Measurements from ENCODE around the gene PCDH12.

Gene PCDH12

GRCh38 chr5:141958113-141958512, at the start of gene PCDH12:
Gene PCDH12 (minus strand): TSS chr5:141958202. CDS start chr5:141957851, 351 bp downstream.
- no peak within 1 kb of the TSS for H3K4me3 ChIP-seq (ENCODE audit: low read length)
- no peaks in the 10 kb centered on the region for H3K9me3 ChIP-seq (ENCODE audit: insufficient read depth, low read depth, low read length)
- no peak within 1 kb of the TSS for H3K9ac ChIP-seq (ENCODE audit: low read depth, low read length)
- H3K36me3 ChIP-seq (ENCODE audit: insufficient read depth, low read depth, low read length): no peaks in the 10 kb centered on the region
- peaks cover 4% of the 10 kb centered on the region; the same call in 1 of the 2 replicates for H3K4me1 ChIP-seq (ENCODE audit: insufficient read depth, low read length)
- no peaks in the 10 kb centered on the region; the same call in 1 of the 2 replicates for H3K27me3 ChIP-seq (ENCODE audit: insufficient read depth, low read length)
- no peak within 1 kb of the TSS for H3K27ac ChIP-seq (ENCODE audit: low read length)

- no peaks in the 10 kb centered on the region for H3K4me1 ChIP-seq (ENCODE audit: insufficient read depth, low read length)
- H3K27me3 ChIP-seq (ENCODE audit: insufficient read depth, low read length): no peaks in the 10 kb centered on the region
- no peak overlapping the region for H3K4me3 ChIP-seq (ENCODE audit: low read length)
- H3K9ac ChIP-seq (ENCODE audit: low read depth, low read length): no peak overlapping the region
- no peaks in the 10 kb centered on the region for H3K9me3 ChIP-seq (ENCODE audit: insufficient read depth, low read depth, low read length)
- H3K27ac ChIP-seq (ENCODE audit: low read length): no peak overlapping the region
- H3K36me3 ChIP-seq (ENCODE audit: insufficient read depth, low read depth, low read length): peaks cover 85% of the 10 kb centered on the region
These were observed 49.2 kb upstream of the PCDH12 start for GRCh38 chr5:142007237-142007544.

- Histone ChIP-seq H3K4me3 (ENCODE audit: low read length) (no peak overlapping the region), H3K9me3 (ENCODE audit: insufficient read depth, low read depth, low read length) (no peaks in the 10 kb centered on the region), H3K9ac (ENCODE audit: low read depth, low read length) (no peak overlapping the region), H3K4me1 (ENCODE audit: insufficient read depth, low read length) (no peaks in the 10 kb centered on the region), H3K36me3 (ENCODE audit: insufficient read depth, low read depth, low read length) (peaks cover 89% of the 10 kb centered on the region), H3K27ac (ENCODE audit: low read length) (no peak overlapping the region), H3K27me3 (ENCODE audit: insufficient read depth, low read length) (no peaks in the 10 kb centered on the region)
These were observed 48.6 kb upstream of the PCDH12 start for GRCh38 chr5:142006363-142007236.

DNA sequence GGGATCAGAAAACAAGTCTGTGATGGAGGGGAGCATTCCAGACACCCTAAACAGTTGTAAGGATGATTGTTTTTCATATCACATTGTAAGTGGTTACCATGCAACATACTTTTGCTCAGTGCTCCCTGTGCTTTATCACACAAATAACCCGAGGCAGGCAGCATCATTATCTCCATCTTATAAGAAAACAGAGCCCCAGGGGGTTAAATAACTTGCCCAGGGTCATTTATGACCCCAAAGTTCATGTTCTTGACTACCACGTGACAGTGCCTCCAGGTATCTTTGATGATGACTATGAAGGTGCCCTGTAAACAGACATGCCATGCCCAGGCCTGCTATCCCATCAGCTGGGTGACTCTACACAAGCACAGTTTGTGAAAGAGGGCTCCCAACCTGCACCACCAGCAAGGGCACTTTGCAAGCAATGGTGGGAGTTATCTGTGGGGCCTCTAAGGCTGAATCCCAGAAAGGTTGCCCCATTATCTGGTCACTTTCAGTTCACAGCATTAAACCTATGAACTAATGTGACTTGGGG, 45.3 kb upstream of the PCDH12 start:
- Histone ChIP-seq H3K4me1 (ENCODE audit: insufficient read depth, low read length) (no peaks in the 10 kb centered on the region), H3K9ac (ENCODE audit: low read depth, low read length) (no peak overlapping the region), H3K27ac (ENCODE audit: low read length) (no peak overlapping the region), H3K27me3 (ENCODE audit: insufficient read depth, low read length) (no peaks in the 10 kb centered on the region), H3K9me3 (ENCODE audit: insufficient read depth, low read depth, low read length) (no peaks in the 10 kb centered on the region), H3K36me3 (ENCODE audit: insufficient read depth, low read depth, low read length) (peaks cover 82% of the 10 kb centered on the region), H3K4me3 (ENCODE audit: low read length) (no peak overlapping the region)

GRCh38 chr5:142000704-142001484, 42.9 kb upstream of the PCDH12 start:
- Histone ChIP-seq H3K9me3 (ENCODE audit: insufficient read depth, low read depth, low read length) (no peaks in the 10 kb centered on the region), H3K4me3 (ENCODE audit: low read length) (no peak overlapping the region), H3K27me3 (ENCODE audit: insufficient read depth, low read length) (no peaks in the 10 kb centered on the region), H3K36me3 (ENCODE audit: insufficient read depth, low read depth, low read length) (peaks cover 59% of the 10 kb centered on the region), H3K27ac (ENCODE audit: low read length) (no peak overlapping the region), H3K9ac (ENCODE audit: low read depth, low read length) (no peak overlapping the region), H3K4me1 (ENCODE audit: insufficient read depth, low read length) (no peaks in the 10 kb centered on the region)

DNA sequence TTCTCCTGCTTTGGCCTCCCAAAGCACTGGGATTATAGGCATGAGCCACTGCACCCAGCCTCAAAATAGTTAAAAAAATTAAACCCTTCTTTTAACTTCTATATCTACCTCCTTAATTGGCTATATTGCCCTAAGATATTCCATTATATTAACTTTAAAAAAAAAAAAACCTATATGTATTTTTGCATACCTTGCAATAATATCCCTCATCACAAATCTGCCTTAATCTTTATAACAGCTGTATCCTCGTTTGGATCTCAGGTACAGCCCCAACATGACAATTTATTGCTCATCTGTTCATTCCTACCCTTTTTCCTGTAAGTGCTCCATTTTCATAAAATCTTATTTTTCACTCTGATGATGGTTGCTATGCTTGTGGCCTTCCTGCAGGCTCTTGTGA, 42.2 kb upstream of the PCDH12 start:
- Histone ChIP-seq H3K4me1 (ENCODE audit: insufficient read depth, low read length) (no peaks in the 10 kb centered on the region), H3K36me3 (ENCODE audit: insufficient read depth, low read depth, low read length) (peaks cover 51% of the 10 kb centered on the region), H3K27ac (ENCODE audit: low read length) (no peak overlapping the region), H3K4me3 (ENCODE audit: low read length) (no peak overlapping the region), H3K9me3 (ENCODE audit: insufficient read depth, low read depth, low read length) (no peaks in the 10 kb centered on the region), H3K9ac (ENCODE audit: low read depth, low read length) (no peak overlapping the region), H3K27me3 (ENCODE audit: insufficient read depth, low read length) (no peaks in the 10 kb centered on the region)

DNA sequence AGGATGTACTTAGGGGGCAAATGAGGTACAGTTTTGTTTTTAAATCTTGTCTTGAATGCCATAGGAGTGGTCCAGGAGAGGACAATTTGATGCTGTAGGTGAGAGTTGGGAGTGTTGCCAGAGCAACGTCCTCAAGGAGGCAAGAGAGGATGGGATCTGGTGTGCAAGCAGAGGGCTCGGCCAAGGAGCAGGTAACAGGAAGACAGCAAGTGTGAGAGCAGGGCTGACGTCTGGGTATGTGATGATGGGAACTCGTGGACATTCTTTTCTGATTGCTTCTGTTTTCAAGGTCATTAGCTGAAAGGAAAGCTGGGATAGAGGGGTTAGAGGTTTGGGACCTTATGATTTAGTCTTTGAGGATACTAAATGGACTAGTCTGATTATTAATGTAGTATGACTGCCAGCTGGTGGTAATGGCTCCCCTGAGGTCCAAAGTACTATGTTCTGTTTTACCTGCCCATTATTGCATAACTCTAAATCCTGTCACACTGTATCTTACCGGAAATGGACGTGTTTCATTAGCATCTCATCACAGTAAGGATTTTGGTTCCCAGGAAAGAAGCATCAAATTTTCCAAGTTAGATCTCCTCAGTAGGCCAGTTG, 39.5 kb upstream of the PCDH12 start:
- H3K9me3 ChIP-seq (ENCODE audit: insufficient read depth, low read depth, low read length): no peaks in the 10 kb centered on the region
- H3K36me3 ChIP-seq (ENCODE audit: insufficient read depth, low read depth, low read length): peaks cover 36% of the 10 kb centered on the region
- H3K9ac ChIP-seq (ENCODE audit: low read depth, low read length): no peak overlapping the region
- H3K4me1 ChIP-seq (ENCODE audit: insufficient read depth, low read length): no peaks in the 10 kb centered on the region
- no peak overlapping the region for H3K27ac ChIP-seq (ENCODE audit: low read length)
- no peaks in the 10 kb centered on the region for H3K27me3 ChIP-seq (ENCODE audit: insufficient read depth, low read length)
- no peak overlapping the region for H3K4me3 ChIP-seq (ENCODE audit: low read length)

- no peak overlapping the region for H3K4me3 ChIP-seq (ENCODE audit: low read length)
- no peak overlapping the region for H3K9ac ChIP-seq (ENCODE audit: low read depth, low read length)
- no peaks in the 10 kb centered on the region for H3K4me1 ChIP-seq (ENCODE audit: insufficient read depth, low read length)
- H3K27ac ChIP-seq (ENCODE audit: low read length): no peak overlapping the region
- no peaks in the 10 kb centered on the region for H3K9me3 ChIP-seq (ENCODE audit: insufficient read depth, low read depth, low read length)
- H3K27me3 ChIP-seq (ENCODE audit: insufficient read depth, low read length): no peaks in the 10 kb centered on the region
- peaks cover 18% of the 10 kb centered on the region for H3K36me3 ChIP-seq (ENCODE audit: insufficient read depth, low read depth, low read length)
These were observed 37.7 kb upstream of the PCDH12 start for GRCh38 chr5:141995656-141996055.

GRCh38 chr5:141994511-141995136, 36.6 kb upstream of the PCDH12 start:
- no peak overlapping the region for H3K4me3 ChIP-seq (ENCODE audit: low read length)
- H3K9me3 ChIP-seq (ENCODE audit: insufficient read depth, low read depth, low read length): no peaks in the 10 kb centered on the region
- no peak overlapping the region for H3K9ac ChIP-seq (ENCODE audit: low read depth, low read length)
- no peak overlapping the region for H3K27ac ChIP-seq (ENCODE audit: low read length)
- H3K36me3 ChIP-seq (ENCODE audit: insufficient read depth, low read depth, low read length): peaks cover 11% of the 10 kb centered on the region
- H3K4me1 ChIP-seq (ENCODE audit: insufficient read depth, low read length): no peaks in the 10 kb centered on the region
- H3K27me3 ChIP-seq (ENCODE audit: insufficient read depth, low read length): no peaks in the 10 kb centered on the region

DNA sequence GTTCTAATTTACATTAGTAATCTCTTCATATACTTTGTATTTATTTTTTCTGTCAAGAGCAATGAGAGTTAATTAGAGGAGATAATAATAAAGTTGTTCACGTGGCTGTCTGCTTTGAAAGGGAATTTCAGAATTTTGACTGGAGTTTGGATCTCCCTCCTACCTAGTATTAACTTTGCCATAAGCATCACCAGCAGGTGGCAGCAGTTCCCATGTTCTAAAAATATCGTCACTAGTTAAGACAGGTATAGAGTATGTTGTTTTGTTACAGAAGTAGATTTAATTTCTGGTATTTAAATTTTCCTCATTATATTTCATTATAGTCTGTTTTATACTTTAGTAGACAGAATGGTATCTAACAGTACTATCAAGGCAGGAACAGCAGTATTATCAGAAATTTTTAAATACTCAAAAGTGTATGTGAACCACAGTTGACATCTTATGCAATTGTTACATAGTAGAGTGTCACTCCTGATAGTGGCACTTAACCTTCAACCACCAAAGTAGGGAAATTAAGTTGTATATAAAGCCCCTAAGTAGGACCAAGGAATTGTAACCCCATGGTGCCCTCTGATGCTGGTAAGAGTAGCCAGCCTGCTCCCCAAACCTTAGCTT, 34.5 kb upstream of the PCDH12 start:
- H3K9ac ChIP-seq (ENCODE audit: low read depth, low read length): no peak overlapping the region
- no peaks in the 10 kb centered on the region for H3K9me3 ChIP-seq (ENCODE audit: insufficient read depth, low read depth, low read length)
- no peak overlapping the region for H3K4me3 ChIP-seq (ENCODE audit: low read length)
- no peak overlapping the region for H3K27ac ChIP-seq (ENCODE audit: low read length)
- no peaks in the 10 kb centered on the region for H3K27me3 ChIP-seq (ENCODE audit: insufficient read depth, low read length)
- no peaks in the 10 kb centered on the region for H3K4me1 ChIP-seq (ENCODE audit: insufficient read depth, low read length)
- H3K36me3 ChIP-seq (ENCODE audit: insufficient read depth, low read depth, low read length): peaks cover 19% of the 10 kb centered on the region

GRCh38 chr5:141989720-141990119, 31.7 kb upstream of the PCDH12 start:
- no peaks in the 10 kb centered on the region for H3K27me3 ChIP-seq (ENCODE audit: insufficient read depth, low read length)
- no peak overlapping the region for H3K9ac ChIP-seq (ENCODE audit: low read depth, low read length)
- H3K4me3 ChIP-seq (ENCODE audit: low read length): no peak overlapping the region
- no peaks in the 10 kb centered on the region for H3K9me3 ChIP-seq (ENCODE audit: insufficient read depth, low read depth, low read length)
- no peaks in the 10 kb centered on the region for H3K4me1 ChIP-seq (ENCODE audit: insufficient read depth, low read length)
- peaks cover 42% of the 10 kb centered on the region for H3K36me3 ChIP-seq (ENCODE audit: insufficient read depth, low read depth, low read length)
- H3K27ac ChIP-seq (ENCODE audit: low read length): no peak overlapping the region

All from iPS-20b (cell line).